GM19240 (cell line): ENCODE data around the gene OTOP3.
A peak's percentile ranks its signal among the peaks of the same experiment; 100 is the strongest.
"Not testable (repeated sequence)": the region's sequence is repeated elsewhere in the genome, so short reads cannot be mapped to it uniquely, and the experiment has no call there.

Experiments
- DNase-seq: peaks from one replicate; pipeline ENCODE4 v3.0.0; 2011; ENCODE audit warnings: low spot score; ENCODE audit not compliant: insufficient read length

OTOP3 gene

DNA sequence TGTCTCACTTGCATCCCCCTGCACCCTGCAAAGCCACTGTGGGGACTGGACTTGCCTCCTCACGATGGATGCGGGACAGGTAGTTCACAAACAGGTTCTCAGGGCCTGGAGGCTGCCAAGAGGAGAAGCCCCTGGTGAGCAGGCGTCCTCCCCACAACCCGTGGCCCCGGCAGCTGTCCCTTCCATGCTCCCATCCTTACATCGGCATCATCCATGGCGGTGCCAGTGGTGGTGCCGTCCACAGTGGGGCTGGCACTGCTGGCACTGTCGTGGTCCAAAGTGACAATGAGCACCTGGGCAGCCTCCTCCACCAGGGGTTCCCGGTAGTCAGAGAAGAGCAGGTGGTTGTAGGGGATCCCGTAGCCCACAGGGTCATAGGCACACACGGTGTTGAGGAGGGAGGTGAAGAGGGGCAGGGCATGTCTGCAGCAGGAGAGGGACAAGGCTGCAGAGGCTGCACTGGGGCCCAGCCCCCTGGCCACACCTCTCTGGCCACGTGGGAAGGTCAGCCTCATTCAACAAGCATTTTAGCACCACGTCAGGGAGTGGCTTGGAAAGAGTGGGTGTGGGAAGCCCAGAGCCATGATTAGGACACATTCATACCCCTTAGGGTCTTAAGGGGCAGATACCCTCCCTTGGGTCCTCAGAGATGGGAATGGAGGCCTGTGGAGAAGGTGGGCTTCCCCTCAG, 24.3 kb downstream of the OTOP3 start:
- DNase-seq: no peak

DNA sequence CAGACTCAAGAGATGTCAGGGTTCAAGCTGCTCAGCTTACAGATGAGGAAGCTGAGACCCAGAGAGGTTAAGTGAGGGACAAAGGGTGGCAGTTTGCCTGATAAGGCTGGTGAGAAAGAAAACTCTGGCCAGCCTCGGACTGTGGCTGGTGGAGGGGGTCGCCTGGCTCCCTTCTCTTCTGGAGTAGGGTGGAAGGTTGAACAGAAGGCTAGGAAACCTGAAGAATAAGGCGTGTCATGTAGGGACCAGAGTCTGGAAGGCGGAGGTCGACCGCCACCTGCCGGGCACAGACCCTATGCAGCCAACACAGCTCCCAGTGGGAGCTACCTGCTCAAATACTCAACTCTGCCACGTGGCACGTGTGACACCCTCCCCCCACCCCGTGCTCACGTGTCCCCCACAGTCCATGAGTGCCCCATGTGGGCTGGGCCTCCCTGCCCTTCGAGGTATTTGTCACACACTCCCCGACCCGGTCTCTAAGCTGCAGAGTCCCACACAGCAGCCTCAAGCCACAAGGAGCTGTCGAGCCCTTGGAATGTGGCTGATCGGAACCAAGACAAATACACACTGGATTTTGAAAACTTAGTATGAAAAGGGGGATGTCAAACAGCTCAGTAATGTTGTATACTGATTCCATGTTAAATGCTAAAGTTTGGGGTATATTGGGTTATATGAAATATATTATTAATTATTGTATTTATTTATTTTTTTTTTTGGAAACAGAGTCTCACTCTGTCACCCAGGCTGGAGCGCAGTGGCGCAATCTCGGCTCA, 25.1 kb downstream of the OTOP3 start:
- peak; percentile 55 for DNase-seq

DNA sequence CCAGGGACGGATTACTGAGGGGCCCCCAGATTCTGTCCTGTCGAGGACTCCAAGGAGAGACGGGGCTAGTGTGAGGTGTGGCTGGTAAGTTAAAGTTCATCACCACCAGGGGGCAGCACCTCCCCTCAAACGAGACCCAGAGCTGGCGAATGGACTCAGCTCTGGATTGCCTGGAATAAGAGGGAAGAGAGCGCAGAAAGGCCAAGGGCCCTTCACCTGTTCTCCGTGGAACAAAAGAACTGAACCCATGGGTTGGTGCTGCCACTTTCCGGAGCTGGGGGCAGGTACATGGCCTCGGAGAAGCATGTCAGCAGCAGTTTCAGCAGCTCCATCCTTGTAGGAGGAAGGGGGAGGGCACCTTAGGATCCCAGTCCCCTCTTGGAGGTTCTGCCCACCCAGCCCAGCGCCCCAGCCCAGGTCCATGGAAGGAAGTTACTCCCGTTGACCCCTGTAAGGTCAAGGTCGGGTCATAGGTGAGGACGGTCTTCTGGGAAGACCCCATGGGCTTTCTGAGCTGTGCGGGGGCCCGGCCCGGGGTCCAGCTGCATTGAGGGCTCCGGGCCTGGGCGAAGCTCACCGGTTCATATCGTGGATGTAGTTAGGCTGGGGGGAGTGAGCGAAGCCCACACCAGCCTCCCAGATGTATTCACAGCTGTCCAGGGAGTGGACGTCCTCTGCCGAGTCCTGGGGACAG, 26.1 kb downstream of the OTOP3 start:
- peak; percentile 79 for DNase-seq

DNA sequence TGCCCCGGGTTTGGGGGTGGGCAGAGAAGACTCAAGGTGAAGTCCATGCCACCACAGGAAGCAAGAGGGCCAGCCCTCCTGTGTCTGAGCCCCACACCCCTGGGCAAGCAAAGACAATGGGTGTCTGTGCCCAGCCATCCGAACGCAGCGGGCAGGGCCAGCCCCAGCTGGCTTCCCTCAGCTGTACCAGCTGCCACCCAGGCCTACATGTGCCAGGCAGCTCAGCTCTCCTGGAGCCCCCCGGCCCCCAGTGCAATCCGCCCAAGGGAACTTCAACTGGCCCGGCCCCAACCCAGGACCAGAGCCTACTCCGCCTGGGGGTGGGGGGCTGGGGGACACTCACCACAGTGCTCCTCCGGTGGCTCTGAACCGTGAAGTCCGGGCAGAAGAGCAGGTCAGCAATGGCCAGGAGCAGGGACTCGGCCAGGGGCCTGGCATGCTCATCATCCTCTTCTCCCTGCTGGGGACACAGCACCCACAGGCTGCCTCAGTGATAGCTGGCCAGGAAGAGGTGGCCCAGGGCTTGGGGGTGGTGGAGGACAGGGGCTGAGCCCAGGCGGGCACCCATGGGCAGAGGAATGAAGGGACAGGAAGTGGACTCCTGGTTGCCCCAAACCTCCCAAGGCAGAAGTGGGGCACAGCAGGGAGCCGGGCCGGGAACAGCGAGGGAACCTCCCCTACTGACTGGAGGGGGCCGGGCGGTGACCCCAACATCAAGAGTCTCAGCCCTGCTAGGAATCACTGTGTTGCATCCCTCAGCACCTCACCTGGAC, 27.1 kb downstream of the OTOP3 start:
- DNase-seq: no peak

DNA sequence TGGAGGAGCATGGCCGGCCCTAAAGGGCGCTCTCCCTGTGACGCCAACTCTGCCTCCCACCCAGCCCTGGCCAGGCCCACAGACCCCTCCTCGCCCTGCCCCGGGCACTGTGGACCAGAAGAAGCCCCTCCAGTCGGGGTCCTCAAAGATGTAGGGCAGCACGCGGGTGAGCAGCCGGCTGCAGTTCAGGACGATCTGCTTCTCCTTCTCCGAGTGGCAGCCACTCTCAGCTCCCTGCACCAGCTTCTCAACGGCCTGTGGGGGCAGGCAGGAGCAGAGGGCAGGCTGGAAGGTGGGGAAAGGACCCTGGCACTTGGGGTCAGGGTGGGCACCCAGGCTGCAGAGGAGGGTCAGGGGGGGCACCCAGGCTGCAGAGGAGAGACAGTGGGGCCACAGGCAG, 28.0 kb downstream of the OTOP3 start:
- DNase-seq: no peak

DNA sequence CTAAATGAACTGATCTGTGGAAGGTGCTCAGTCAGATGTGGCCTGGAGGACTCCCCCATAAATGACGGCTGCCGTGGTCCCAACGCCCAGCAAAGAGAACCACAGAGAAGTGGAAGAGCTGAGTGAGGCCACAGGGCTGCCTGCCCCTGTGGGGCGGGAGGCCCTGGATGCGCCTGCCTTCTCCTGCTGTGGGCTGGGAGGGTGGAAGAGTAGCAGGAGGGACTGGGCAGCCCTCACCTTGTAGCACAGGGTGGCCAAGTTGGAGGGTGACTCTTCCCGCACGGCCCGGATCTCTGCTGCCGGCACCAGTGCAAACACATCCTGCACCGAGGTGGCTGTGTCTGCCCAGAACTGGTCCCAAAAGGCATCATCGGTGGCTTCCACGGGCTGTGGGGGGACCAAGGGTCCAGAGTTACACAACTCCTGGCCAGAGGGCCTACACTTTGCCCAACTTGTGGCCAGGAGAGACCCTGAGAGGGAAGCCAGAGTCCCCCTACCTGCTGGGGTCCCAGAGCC, 28.6 kb downstream of the OTOP3 start:
- no peak for DNase-seq

DNA sequence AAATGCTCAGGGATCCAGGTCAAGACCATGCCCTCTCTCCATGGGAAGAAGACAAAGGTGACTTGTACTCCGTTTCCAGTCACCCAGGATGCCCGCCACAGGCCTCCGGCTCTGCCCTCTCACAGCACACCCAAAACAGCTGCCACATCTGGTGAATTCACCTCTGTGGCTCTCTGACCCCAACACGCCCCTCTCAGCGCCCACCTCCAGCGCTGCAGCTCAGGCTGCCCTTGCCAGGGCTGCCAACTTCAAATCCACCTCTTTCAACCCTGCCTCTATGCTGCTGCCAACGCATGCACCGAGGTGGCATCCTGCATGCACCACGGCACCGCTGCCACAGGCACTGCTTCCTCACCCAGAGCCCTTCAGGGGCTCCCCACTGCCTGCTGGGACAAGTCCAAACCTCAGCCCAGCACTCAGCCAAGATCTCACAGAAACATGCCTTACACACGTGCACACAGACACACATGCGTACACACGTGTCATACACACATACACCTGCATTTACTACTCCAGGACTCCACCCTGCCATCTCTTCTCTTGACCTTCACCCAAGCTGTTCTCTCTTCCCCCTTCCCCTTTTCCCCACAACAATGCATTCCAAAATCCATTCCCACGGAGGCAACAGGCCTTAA, 29.4 kb downstream of the OTOP3 start:
- DNase-seq: no peak

DNA sequence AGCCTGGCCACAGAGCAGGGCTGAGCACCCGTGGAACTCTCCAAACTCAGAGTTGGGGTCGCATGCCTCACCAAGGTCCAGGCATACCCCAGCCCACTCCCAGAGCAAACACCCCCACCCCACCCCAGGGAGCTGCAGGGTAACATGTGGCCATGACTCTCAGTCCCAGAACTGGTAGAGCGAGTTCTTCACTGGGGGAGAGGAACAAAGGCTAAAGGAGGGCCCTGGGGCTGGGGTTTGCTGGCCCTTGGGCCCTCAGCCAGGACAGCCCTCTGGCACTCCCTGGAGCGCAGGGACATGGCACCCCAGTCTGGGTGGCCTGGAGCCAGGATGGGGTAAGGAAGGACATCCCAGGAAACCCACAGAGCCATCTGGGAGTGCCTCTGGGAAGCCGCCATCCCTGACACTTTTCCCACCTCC, 32.7 kb downstream of the OTOP3 start:
- no peak for DNase-seq

DNA sequence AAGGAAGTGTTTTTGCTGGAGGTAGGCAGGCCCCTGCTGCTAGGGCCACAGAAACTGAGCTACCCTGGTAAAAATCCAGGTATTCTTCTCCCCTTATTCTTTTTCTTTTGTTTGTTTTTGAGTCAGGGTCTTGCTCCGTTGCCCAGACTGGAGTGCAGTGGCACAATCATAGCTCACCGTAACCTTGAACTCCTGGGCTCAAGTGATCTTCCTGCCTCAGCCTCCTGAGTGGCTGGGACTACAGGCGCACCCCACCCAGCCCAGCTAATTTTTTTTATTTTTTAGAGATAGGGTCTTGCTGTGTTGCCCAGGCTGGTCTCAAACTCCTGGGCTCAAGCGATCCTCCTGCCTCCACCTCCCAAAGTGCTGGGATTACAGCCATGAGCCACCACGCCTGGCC, 33.8 kb downstream of the OTOP3 start:
- DNase-seq: not testable (repeated sequence)

DNA sequence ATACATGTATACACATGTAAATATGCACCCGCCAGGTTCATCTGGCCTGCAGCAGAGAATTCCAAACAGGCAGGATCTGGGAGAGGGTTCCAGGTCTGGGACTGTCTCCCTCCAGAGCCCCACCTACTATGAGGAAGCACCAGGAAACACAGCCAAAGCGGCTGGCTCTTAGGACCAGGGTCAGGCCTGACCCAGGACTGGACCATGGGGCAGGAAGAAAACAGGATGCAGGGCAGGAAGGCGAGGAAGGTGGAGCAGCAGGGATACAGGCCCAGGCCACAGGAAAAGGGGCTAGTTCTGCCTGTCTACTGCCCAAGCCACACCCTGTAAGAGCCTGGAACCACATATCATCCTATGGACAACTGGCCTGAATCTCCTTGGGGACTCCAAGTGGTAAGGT, 34.7 kb downstream of the OTOP3 start:
- no peak for DNase-seq

DNA sequence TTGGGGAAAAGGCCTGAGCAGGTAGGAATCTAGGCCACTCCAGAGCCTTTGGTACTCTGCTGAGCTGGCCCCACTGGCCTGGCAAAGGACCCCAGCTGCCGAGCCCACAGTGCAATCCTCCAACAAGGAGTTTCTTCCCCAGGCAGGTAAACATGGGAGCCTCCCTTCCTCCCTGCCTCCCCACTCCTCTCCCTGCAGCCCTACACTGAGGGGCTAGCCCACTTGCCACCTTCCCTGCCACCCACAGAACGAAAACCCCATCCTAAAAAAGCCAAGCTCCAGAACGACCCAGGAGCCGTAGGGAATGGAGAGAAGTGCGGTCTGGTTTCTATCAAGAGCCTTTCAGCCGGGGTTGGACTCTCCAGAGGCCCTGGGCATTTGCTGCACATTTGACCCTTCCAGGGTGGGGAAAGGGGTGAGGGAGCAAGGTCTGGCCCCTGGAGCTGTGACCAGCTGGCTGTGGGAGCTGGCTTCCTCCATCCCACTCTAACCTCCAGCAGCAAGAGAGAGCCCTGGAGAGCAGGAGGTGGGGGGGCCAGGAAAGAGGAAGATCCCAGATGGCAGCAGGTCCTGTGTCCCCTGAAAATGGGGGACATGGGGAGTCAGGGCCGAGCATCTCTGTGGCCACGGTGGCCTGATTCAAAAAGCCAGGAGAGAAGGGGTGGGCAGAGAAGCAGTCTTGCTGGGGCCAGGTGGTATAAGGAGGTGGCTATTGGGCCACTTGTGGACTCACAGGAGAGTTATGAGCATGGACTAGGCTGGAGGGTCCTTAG, 35.6 kb downstream of the OTOP3 start:
- DNase-seq: no peak

DNA sequence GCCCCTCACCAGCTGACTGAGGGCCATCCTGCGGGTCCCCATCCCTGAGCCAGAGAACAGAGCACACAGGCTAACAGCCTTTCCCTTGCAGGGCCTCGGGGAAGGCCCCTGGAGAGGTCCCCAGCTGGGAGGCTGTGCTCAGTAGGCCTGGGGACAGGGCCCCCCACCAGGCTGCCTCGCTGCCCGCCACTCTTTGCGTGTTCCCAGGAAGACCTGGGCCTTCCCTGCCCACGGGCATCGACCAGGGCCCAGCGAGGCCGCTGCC, 36.1 kb downstream of the OTOP3 start:
- no peak for DNase-seq

DNA sequence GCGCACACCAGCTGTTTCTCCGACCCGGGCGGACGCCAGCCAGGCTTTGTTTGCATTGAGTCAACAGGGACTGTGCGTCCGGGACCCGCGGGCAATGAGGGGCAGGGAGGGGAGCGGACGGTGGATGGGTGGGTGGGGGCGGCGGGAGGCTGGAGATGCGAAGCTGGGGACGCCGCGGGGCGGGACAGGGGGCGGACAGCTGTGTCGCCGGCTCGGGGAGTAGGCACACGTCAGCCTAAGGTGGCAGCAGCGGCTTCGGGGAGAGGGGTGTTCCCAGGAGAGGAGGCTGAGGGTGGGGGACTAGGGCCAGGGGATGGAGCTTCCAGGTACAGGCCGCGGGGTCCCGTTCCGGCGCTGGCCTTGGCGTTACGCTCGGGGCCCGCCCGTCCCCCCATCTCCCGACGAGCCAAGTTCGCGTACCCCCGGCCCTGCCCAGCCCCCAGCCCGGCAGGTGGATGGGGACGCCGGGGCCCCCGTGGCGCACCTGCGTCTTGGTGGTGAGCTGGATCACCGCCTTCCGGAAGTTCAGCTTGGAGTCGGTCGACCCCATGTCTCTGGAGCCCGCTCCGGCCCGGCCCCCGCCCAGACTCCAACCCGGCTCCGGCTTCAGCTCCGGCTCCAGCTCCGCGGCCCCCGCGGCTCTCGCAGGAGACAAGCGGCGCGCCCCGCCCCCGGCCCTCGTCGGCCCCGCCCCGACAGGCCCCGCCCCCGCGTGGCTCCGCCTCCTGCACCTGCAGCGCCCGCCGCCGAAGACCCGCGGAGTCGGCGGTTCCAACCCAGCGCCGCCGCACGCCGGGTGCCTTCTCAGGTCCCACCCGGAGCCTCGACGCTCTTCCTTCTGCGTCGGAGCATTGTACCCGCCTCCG, 36.6 kb downstream of the OTOP3 start, which contains the start of gene HID1:
HID1 (minus strand) TSS at position 653 of the 866 bp plus-strand sequence; CDS start at position 550, 103 bp downstream.
- DNase-seq: peak; percentile 56

DNA sequence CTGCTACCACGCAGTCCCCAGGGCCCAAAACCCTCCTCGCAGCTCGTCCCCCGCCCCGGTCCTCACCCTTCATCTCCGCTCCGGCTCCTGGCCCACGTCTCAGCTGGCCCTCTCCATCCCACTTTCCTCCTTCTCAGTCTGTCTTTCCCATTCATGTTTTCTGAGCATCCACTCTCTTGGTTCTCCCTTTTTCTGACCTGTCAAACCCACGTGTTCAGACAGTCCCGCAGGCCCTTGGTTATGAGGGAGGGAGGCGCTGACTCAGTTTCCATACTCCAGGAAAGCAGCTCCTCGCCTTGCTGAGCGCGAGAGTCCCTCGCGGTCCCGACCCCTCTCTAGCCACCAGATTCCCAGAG, 37.3 kb downstream of the OTOP3 start:
- DNase-seq: no peak

DNA sequence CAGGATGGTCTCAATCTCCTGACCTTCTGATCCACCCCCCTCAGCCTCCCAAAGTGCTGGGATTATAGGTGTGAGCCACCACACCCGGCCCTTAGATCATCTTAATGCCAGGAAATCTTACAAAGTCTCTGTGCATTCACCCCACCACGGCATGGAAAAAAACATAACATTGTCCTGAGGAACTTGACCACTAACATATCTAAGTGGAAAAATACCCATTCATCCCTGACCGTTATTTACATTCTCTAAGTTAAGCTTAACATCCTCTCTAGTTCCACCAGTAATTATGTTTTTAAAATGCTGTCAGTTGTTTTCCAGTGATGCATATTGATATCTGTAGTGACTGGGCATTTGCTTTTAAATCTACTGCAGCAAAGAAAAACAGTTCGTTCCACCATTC, 40.2 kb downstream of the OTOP3 start:
- no peak for DNase-seq

DNA sequence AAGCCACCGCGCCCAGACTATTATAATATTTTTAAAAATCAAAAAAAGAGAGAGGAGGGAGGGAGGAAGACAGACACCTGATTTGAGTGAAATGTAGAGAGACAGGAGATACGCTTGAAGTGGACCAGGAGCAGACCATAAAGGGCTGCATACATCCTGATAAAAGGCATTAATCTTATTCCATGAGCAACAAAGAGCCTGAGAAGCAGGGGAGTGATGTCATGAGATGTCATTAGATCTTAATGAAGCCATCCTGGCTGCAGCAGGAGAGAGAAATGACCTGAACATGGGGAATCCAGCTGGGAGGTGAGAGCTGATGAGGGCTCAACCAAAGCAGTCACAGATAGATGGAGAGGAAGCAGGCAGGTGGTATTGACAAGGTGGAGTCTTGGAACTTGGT, 42.1 kb downstream of the OTOP3 start:
- no peak for DNase-seq

DNA sequence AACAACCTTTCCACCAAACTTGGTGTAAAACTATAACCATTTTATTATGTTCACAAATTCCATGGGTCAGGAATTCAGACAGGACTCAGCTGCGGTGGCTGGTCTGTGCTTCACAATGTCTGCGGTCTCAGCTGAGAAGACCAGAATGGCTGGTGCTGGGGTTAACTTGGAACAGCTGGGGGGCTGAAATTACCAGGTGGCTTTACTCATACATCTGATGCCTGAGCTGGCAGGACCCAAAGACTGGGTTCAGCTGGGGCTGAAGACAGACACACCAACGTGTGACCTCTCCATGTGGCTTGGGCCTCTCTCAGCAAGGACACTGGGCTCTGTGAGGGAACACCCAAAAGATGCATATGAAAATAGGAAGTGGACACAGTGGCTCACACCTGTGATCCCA, 42.5 kb downstream of the OTOP3 start:
- DNase-seq: no peak

DNA sequence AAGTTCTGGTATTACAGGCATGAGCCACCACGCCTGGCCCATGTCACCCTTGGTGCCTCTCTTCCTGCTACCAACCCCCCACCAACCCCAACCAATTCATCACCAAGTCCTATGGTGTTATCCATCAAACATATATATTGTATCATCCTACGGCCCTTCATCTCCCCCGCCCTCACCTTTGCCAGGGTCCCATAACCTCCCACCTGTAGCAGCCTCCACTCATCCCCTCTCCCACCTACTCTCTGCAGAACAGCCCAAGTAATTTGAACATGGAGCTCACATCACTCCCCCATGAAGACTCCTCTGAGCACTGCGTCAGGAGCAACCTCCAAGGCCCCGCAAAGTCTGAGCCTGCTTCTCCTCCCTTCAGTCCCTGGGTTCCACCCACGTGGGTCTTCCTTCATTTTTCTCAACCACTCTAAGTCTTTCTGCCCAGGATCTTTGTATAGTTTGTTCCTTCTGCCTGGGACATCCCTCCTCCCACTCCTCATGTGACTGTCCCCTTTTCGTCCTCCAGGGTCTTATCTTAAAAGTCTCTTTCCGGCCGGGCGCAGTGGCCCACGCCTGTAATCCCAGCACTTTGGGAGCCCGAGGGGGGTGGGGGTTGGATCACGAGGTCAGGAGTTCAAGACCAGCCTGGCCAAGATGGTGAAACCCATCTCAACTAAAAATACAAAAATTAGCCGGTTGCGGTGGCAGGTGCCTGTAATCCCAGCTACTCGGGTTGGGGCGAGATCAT, 43.9 kb downstream of the OTOP3 start:
- DNase-seq: no peak
